HepG2 (cell line): ENCODE measurements around the gene CD8A. TPM values are rescaled to one million over a fixed set of nuclear protein-coding genes. Genes with fewer than 3 reads are reported as not detected.
A peak's percentile ranks its signal among the peaks of the same experiment; 100 is the strongest.

Experiments used
- HOXA9 ChIP-seq: sonication (generic); formaldehyde crosslinking; IDR thresholded peaks from 2 replicates; pipeline ENCODE4 v1.8.1; 2022; ENCODE audit warnings: missing genetic modification reagents, mild to moderate bottlenecking, moderate library complexity, borderline replicate concordance
- JUND ChIP-seq: sonication (generic); formaldehyde crosslinking; IDR thresholded peaks from 2 replicates; pipeline ENCODE4 v1.8.0; 2022; ENCODE audit warnings: mild to moderate bottlenecking, missing genetic modification reagents
- MED13 ChIP-seq: sonication (generic); formaldehyde crosslinking; IDR thresholded peaks from 2 replicates; pipeline ENCODE4 v1.5.0; 2020; ENCODE audit warnings: missing genetic modification reagents
- NCOA2 ChIP-seq: sonication (generic); formaldehyde crosslinking; IDR thresholded peaks from 2 replicates; pipeline ENCODE4 v1.8.0; 2022; ENCODE audit warnings: inconsistent platforms
- NCOR1 ChIP-seq: fragments of 200-600 bp; sonication (generic); IDR thresholded peaks from 2 replicates; pipeline ENCODE4 v1.7.0; 2017; ENCODE audit warnings: antibody characterized with exemption, low read length, borderline replicate concordance
- PAF1 ChIP-seq: IDR thresholded peaks from 2 replicates; pipeline ENCODE4 v1.6.1; 2016; ENCODE audit warnings: missing genetic modification reagents, missing compliant biosample characterization
- ZBTB7B ChIP-seq: sonication (generic); formaldehyde crosslinking; IDR thresholded peaks from 2 replicates; pipeline ENCODE4 v1.4.0; 2020; ENCODE audit warnings: missing genetic modification reagents
- ZFP82 ChIP-seq: sonication (generic); formaldehyde crosslinking; IDR thresholded peaks from 2 replicates; pipeline ENCODE4 v1.5.1; 2020; ENCODE audit warnings: mild to moderate bottlenecking, missing genetic modification reagents, borderline replicate concordance
- ZMYM3 ChIP-seq: sonication (generic); formaldehyde crosslinking; IDR thresholded peaks from 2 replicates; pipeline ENCODE4 v1.5.1; 2020; ENCODE audit warnings: mild to moderate bottlenecking, missing genetic modification reagents
- ZNF235 ChIP-seq: sonication (generic); formaldehyde crosslinking; IDR thresholded peaks from 2 replicates; pipeline ENCODE4 v1.8.1; 2023; ENCODE audit warnings: mild to moderate bottlenecking, missing genetic modification reagents, borderline replicate concordance
- ZNF569 ChIP-seq: sonication (generic); formaldehyde crosslinking; IDR thresholded peaks from 2 replicates; pipeline ENCODE4 v1.5.0; 2020; ENCODE audit warnings: mild to moderate bottlenecking, missing genetic modification reagents, moderate library complexity, borderline replicate concordance
- ZNF672 ChIP-seq: sonication (generic); formaldehyde crosslinking; IDR thresholded peaks from 2 replicates; pipeline ENCODE4 v1.8.1; 2022; ENCODE audit warnings: missing genetic modification reagents
- ZNF703 ChIP-seq: sonication (generic); formaldehyde crosslinking; IDR thresholded peaks from 2 replicates; pipeline ENCODE4 v1.5.1; 2020; ENCODE audit warnings: missing genetic modification reagents, mild to moderate bottlenecking, moderate library complexity, borderline replicate concordance
- ZNF816 ChIP-seq: sonication (generic); formaldehyde crosslinking; IDR thresholded peaks from 2 replicates; pipeline ENCODE4 v1.8.0; 2022; ENCODE audit warnings: missing genetic modification reagents, mild to moderate bottlenecking, borderline replicate concordance
- ZNF883 ChIP-seq: sonication (generic); formaldehyde crosslinking; IDR thresholded peaks from 2 replicates; pipeline ENCODE4 v1.5.1; 2020; ENCODE audit warnings: mild to moderate bottlenecking, missing genetic modification reagents; ENCODE audit errors: not compliant biosample characterization
- polyA plus RNA-seq, 8 experiments: library from polyadenylated mRNA; depleted of rRNA in 3 of 8; stranded (reverse) in 7 of 8; unstranded in 1 of 8; fragments of >200 nt; fragmentation: Illumina TruSeq in 4 of 8; extraction: Trizol in 4 of 8; gene quantifications; 2 replicates each; pipeline versions ENCODE4 v1.2.1 to v1.2.3, GENCODE V29; 2011 to 2016; ENCODE audit warnings: low read depth in 4 of 8, missing spikeins in 1 of 8, mixed read lengths in 1 of 8; ENCODE audit not compliant: insufficient read depth in 1 of 8
- total RNA-seq, 5 experiments: library from RNA; depleted of rRNA; stranded (reverse); fragments of >200 nt; fragmentation: Illumina TruSeq; extraction: Trizol; gene quantifications; 2 replicates each; pipeline ENCODE4 v1.2.3, GENCODE V29; 2016; ENCODE audit warnings: low read depth in 1 of 5
- TF ChIP-seq, protein P1 (sequence below): sonication (generic); formaldehyde crosslinking; IDR thresholded peaks from 2 replicates; pipeline ENCODE4 v1.4.0; 2020; ENCODE audit warnings: mild to moderate bottlenecking, missing genetic modification reagents
- TF ChIP-seq, protein P2 (sequence below): fragments of 450-650 bp; IDR thresholded peaks from 2 replicates; pipeline ENCODE4 v1.6.1; 2016
- TF ChIP-seq, protein P3 (sequence below): sonication (generic); formaldehyde crosslinking; IDR thresholded peaks from 2 replicates; pipeline ENCODE4 v1.8.0; 2023; ENCODE audit warnings: mild to moderate bottlenecking, missing genetic modification reagents
- TF ChIP-seq, protein P4 (sequence below): sonication (generic); formaldehyde crosslinking; IDR thresholded peaks from 2 replicates; pipeline ENCODE4 v1.5.0; 2020; ENCODE audit warnings: mild to moderate bottlenecking, missing genetic modification reagents, moderate library complexity

CD8A gene
- total and polyA plus RNA-seq, 2 of the 13 experiments (the other 11 are each of a cell fraction or from before 2014, with no cell fraction given), result 0.09 TPM; not detected in 1

DNA sequence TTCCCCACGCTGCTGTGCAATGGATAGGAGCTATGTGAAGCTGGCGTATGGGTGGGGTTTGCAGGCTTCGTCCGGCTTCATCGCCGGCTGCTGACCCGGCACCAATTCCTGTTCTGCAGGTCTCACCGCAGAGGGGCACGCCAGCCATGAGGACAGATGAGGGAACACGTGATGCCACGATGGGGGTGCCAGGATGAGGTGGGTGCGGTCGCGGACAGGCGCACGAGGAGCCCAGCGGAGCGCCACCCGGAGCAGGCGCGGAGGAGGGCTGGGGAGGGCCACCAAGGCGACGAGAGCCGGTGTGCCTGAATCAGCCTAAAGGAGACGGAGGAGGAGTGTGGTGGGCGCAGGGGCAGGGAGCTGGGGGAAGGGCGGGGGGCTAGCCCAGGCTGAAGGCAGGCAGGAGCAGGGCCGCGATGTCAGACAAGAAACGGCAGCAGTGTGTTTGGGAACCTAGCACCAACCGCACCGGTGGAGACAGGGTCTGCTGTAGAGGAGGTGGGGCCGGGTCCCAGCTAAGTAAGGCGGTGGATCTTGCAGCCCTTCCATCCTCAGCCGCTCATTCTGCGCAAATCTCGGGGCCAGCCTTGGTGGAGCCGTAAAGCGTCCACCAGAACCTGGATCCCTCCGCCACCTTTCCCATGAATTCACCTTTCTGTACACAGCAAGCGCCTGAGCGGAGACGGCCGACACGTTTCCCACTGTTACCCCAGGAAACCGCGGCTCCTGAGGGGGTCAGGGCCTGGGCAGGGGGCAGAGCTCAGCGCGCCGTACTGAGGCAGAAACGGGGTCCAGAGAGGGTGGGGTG, 17.0 kb upstream of the CD8A start (continued):
- TF ChIP-seq, protein P1, sequence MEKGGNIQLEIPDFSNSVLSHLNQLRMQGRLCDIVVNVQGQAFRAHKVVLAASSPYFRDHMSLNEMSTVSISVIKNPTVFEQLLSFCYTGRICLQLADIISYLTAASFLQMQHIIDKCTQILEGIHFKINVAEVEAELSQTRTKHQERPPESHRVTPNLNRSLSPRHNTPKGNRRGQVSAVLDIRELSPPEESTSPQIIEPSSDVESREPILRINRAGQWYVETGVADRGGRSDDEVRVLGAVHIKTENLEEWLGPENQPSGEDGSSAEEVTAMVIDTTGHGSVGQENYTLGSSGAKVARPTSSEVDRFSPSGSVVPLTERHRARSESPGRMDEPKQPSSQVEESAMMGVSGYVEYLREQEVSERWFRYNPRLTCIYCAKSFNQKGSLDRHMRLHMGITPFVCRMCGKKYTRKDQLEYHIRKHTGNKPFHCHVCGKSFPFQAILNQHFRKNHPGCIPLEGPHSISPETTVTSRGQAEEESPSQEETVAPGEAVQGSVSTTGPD, result no peak
- TF ChIP-seq, protein P2, sequence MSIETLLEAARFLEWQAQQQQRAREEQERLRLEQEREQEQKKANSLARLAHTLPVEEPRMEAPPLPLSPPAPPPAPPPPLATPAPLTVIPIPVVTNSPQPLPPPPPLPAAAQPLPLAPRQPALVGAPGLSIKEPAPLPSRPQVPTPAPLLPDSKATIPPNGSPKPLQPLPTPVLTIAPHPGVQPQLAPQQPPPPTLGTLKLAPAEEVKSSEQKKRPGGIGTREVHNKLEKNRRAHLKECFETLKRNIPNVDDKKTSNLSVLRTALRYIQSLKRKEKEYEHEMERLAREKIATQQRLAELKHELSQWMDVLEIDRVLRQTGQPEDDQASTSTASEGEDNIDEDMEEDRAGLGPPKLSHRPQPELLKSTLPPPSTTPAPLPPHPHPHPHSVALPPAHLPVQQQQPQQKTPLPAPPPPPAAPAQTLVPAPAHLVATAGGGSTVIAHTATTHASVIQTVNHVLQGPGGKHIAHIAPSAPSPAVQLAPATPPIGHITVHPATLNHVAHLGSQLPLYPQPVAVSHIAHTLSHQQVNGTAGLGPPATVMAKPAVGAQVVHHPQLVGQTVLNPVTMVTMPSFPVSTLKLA, result peak; percentile 75
- TF ChIP-seq ZNF883 (CRISPR knock-in tag) (no peak), ZNF703 (no peak), NCOR1 (no peak), MED13 (CRISPR knock-in tag) (no peak), PAF1 (CRISPR knock-in tag) (no peak), ZBTB7B (no peak), NCOA2 (CRISPR knock-in tag) (no peak), ZMYM3 (peak; percentile 22; the same call in 1 of the 2 replicates), ZNF672 (CRISPR knock-in tag) (no peak), JUND (no peak), ZNF569 (peak; percentile 74; the same call in 1 of the 2 replicates), ZFP82 (CRISPR knock-in tag) (no peak), ZNF816 (CRISPR knock-in tag) (no peak), HOXA9 (CRISPR knock-in tag) (0 out of 2 replicates have a peak, but pooled peaks have one; percentile 18), ZNF235 (no peak)
- TF ChIP-seq, protein P3, sequence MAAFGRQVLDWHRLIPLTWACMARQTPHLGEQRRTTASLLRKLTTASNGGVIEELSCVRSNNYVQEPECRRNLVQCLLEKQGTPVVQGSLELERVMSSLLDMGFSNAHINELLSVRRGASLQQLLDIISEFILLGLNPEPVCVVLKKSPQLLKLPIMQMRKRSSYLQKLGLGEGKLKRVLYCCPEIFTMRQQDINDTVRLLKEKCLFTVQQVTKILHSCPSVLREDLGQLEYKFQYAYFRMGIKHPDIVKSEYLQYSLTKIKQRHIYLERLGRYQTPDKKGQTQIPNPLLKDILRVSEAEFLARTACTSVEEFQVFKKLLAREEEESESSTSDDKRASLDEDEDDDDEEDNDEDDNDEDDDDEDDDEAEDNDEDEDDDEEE (CRISPR knock-in tag), result peak; percentile 80; the same call in 1 of the 2 replicates
- TF ChIP-seq, protein P4, sequence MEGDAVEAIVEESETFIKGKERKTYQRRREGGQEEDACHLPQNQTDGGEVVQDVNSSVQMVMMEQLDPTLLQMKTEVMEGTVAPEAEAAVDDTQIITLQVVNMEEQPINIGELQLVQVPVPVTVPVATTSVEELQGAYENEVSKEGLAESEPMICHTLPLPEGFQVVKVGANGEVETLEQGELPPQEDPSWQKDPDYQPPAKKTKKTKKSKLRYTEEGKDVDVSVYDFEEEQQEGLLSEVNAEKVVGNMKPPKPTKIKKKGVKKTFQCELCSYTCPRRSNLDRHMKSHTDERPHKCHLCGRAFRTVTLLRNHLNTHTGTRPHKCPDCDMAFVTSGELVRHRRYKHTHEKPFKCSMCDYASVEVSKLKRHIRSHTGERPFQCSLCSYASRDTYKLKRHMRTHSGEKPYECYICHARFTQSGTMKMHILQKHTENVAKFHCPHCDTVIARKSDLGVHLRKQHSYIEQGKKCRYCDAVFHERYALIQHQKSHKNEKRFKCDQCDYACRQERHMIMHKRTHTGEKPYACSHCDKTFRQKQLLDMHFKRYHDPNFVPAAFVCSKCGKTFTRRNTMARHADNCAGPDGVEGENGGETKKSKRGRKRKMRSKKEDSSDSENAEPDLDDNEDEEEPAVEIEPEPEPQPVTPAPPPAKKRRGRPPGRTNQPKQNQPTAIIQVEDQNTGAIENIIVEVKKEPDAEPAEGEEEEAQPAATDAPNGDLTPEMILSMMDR (CRISPR knock-in tag), result peak; percentile 43
